Stimulated activated CD4-positive, alpha-beta T cell treated with anti-CD3 and anti-CD28 coated beads, TNF-alpha, amount 100 ng/mL, for 4 hours (primary cell): ENCODE results near the gene SLC35F3.
"Not testable (repeated sequence)": the region's sequence is repeated elsewhere in the genome, so short reads cannot be mapped to it uniquely, and the experiment has no call there.

Source experiments
- DNase-seq, 3 experiments: peaks; one replicate each; pipeline ENCODE4 v3.0.0-alpha.2; 2020; ENCODE audit warnings: low read depth in 3 of 3

Gene SLC35F3

GRCh38 chr1:234222561-234223280, 318.2 kb downstream of the SLC35F3 start:
- DNase-seq = no peak

- no peak for DNase-seq
Observed at GRCh38 chr1:234226113-234226818, 321.8 kb downstream of the SLC35F3 start.

GRCh38 chr1:234226819-234227165, 322.3 kb downstream of the SLC35F3 start:
- no peak for DNase-seq

GRCh38 chr1:234229581-234230387, 325.3 kb downstream of the SLC35F3 start:
- DNase-seq = no peak

GRCh38 chr1:234230414-234230862, 326.0 kb downstream of the SLC35F3 start:
- DNase-seq = no peak

GRCh38 chr1:234231061-234231892, 326.8 kb downstream of the SLC35F3 start:
- DNase-seq = no peak

GRCh38 chr1:234231893-234232276, 327.4 kb downstream of the SLC35F3 start:
- DNase-seq = no peak

GRCh38 chr1:234234199-234234598, 329.7 kb downstream of the SLC35F3 start:
- DNase-seq = no peak

GRCh38 chr1:234235434-234235881, 331.0 kb downstream of the SLC35F3 start:
- no peak for DNase-seq

GRCh38 chr1:234237393-234237792, 332.9 kb downstream of the SLC35F3 start:
- no peak for DNase-seq

- no peak for DNase-seq
Observed at GRCh38 chr1:234238060-234238459, 333.6 kb downstream of the SLC35F3 start.

- no peak for DNase-seq
Observed at GRCh38 chr1:234239515-234239914, 335.0 kb downstream of the SLC35F3 start.

GRCh38 chr1:234239936-234240335, 335.5 kb downstream of the SLC35F3 start:
- no peak for DNase-seq

GRCh38 chr1:234240680-234241079, 336.2 kb downstream of the SLC35F3 start:
- DNase-seq = no peak

- no peak for DNase-seq
Observed at GRCh38 chr1:234241941-234242490, 337.5 kb downstream of the SLC35F3 start.

- no peak for DNase-seq
Observed at GRCh38 chr1:234243521-234244260, 339.2 kb downstream of the SLC35F3 start.

- no peak for DNase-seq
Observed at GRCh38 chr1:234244482-234244881, 340.0 kb downstream of the SLC35F3 start.

GRCh38 chr1:234246638-234247116, 342.2 kb downstream of the SLC35F3 start:
- no peak for DNase-seq

GRCh38 chr1:234247746-234248145, 343.3 kb downstream of the SLC35F3 start:
- DNase-seq = not testable (repeated sequence)

- DNase-seq = no peak
Observed at GRCh38 chr1:234250747-234251146, 346.3 kb downstream of the SLC35F3 start.
